ENCODE measurements around the gene ARID5B.

GRCh38 chr10:62058896-62059216 lies 157.4 kb downstream of the ARID5B start:
- TF ChIP-seq CTCF (IDR thresholded peaks at IDR 0.05; ENCODE audit: borderline replicate concordance, extremely low read depth, low read length, poor library complexity, severe bottlenecking) (no peak), EZH2 (IDR thresholded peaks at IDR 0.05; ENCODE audit: borderline replicate concordance, low read depth, low read length, severe bottlenecking) (no peak)
